HG03060 (cell line): ENCODE data around the gene ZNF343.

ENCODE experiments used
- ATAC-seq: cut with Tn5 transposase; IDR thresholded peaks from one replicate; pipeline ENCODE4 v1.9.1; 2021; ENCODE audit warnings: low read depth, moderate number of reproducible peaks; ENCODE audit not compliant: unreplicated experiment

Gene ZNF343

GRCh38 chr20:2475850-2476741 lies 32.6 kb downstream of the ZNF343 start:
- ATAC-seq, result no peak

DNA sequence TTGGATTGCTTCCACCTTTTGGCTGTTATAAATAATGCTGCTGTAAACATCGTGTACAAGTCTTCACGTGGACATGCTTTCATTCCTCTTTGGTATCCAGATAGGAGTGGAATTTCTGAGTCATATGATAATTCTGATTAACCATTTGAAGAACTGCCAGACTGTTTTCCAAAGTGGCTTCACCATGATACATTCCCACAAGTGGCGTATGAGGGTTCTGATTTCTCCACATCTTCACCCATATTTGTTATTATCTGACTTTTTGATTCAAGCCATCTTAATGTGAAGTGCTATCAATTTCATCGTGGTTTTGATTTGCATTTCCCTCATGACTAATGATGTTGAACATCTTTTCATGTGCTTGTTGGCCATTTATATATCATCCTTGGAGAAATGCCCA lies 35.2 kb downstream of the ZNF343 start:
- no peak for ATAC-seq

- peak; percentile 93 for ATAC-seq
Measured at GRCh38 chr20:2470423-2471193, 38.1 kb downstream of the ZNF343 start, which contains the start of gene SNRPB. TSS of gene SNRPB (minus strand) at chr20:2470789. CDS start at chr20:2470690, 99 bp downstream.

- no peak for ATAC-seq
Measured at GRCh38 chr20:2469991-2470422, 38.7 kb downstream of the ZNF343 start.

DNA sequence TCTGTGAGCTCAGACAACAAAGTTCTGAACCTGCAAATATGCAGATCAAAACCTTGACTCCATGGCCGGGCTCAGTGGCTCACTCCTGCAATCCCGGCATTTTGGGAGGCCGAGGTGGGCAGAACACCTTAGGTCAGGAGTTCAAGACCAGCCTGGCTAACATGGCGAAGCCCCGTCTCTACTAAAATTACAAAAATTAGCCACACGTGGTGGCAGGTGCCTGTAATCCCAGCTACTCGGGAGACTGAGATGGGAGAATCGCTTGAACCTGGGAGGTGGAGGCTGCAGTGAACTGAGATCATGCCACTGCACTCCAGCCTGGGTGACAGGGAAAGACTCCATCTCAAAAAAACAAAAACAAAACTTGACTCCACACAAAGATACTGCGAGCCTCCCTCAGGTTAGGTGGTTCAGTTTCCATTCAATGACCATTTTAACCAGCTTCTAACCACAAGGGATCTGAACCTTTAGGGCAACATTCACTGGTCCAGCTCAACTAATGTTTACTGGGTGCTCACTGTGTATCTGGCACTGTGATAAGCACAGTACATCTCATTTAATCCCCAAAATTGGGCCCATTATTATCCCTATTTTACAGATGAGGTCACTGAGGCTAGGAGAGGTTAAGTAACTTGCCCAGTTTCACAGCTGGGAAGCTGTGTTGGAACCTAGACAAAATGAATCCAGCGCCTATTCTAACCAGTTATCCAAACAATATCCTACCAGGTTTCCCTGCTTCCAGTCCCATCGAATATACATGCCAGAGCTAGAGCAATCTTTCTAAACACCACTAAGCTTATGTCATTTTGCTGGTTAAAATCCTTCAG lies 39.9 kb downstream of the ZNF343 start:
- no peak for ATAC-seq

- no peak for ATAC-seq
Measured at GRCh38 chr20:2467412-2467811, 41.3 kb downstream of the ZNF343 start.

- ATAC-seq, result no peak
Measured at GRCh38 chr20:2465100-2465499, 43.6 kb downstream of the ZNF343 start.

DNA sequence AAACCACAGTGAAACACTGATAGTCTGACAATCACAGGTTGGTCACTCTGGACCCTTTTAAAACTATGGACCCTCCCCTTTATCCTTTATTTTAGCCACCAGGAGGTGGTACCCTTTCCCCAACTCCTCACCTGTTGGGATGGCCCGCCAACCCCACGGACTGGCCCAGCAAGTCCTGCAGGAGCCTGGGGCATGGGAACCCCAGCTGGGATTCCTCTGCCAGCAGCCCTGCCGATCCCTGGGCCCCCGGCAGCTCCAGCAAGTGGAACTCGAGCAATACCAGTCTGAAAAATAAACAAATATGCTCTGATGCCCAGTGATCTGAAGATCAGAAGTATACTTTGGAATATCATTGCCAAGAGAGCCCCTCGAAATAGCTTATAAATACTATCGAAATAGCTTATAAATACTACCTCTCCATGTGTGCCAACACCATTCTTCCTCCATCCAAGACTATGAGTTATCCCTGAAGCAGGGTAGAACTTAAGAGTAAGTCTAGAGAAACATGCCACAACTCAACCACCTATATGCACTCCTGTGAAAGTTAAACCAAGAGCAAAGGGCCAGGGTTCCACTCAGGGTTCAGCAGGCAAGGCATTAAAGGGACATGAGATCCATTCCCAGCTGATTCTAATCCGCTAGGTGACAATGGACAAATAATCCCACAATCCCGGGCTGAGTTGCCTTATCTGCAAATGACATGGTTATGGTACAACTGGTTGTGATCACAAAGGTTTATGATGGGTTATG lies 44.9 kb downstream of the ZNF343 start:
- ATAC-seq, result no peak

- no peak for ATAC-seq
Measured at GRCh38 chr20:2462484-2462883, 46.2 kb downstream of the ZNF343 start.

GRCh38 chr20:2460752-2461424 lies 47.8 kb downstream of the ZNF343 start:
- ATAC-seq, result no peak

DNA sequence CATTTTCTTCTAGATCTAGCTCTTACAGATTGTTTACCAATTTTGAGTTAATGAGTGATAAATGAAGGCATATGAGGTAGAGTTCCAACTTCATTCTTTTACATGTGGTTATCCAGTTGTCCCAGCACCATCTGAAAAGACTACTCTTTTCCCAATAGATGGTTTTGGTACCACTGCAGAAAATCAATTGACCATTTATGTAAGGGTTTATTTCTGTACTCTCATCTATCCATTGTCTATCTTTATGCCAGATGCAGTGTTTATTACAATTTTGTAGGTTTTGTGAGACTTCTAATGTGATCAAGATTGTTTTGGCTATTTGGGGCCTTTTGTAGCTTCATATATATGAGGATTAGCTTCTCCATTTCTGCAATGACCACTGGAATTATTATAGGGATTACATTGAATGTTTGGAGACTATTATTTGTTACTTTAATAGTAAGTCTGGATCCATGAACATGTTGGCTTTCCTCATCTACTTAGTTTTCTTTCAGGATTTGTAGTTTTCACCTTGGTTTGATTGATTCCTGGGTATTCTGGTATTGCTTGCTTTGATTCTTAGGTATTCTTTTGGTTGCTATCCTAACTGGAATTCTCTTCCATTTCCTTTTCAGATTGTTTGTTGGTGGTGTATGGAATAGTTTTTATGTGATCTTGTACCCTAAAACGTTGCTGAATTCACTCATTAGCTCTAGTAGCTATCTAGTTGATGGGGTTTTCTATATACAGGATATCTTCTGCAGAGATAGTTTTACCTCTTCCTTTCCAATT lies 48.5 kb downstream of the ZNF343 start:
- ATAC-seq, result no peak

DNA sequence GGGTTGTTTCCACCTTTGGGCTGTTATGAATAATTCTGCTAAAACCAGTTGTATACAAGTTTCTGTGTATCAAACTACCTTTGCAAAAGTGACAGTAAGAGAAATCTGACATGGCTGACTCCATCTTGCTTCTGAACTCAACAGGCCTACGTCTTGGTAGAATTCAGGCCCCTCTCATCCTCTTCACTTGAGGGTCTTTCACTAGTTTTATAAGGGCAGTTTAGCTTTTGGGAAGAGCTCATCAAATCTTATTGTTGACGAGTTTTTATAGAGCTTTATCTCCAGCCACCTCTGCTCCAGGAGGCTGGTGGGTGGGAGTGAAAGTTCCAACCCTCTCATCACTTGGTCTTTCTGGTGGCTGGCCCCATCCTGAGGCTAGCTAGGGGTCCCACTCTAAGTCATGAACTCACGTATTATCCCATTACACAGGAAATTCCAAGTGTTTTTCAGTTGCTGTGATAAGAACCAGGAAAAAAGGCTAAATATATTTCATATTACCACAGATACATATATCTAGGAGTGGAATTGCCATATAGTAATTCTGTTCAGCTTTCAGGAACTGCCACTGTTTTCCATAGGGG lies 49.7 kb downstream of the ZNF343 start:
- no peak for ATAC-seq

DNA sequence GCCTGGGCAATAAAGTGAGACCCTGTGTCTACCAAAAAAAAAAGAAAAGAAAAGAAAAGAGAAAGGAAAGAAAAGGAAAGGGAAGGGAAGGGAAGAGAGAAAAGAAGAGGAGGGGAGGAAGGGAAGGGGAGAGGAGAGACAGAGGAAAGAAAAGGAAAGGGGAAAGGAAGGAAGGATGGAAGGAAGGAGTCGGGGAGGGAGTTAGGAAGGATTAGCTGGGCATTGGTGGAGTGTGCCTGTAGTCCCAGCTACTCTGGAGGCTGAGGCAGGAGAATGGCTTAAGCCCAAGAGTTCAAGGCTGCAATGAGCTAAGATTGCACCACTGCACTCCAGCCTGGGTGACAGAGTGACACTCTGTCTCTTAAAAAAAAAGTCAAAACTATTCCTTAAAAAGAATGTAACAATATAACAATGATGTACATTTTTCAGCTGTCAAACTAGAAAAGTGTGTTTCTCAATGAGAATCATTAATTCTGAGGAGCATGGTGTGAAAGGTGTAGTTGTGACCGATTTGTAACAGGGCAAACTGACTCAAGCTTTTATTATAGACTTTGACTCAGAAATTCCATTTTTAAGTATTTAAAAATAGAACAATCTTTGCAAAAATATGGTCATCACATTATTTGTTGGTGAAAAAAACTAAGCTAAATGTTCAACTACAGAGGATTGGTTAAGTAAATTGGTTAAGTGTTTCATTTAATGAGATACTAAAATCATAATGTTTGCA lies 52.8 kb downstream of the ZNF343 start:
- no peak for ATAC-seq

DNA sequence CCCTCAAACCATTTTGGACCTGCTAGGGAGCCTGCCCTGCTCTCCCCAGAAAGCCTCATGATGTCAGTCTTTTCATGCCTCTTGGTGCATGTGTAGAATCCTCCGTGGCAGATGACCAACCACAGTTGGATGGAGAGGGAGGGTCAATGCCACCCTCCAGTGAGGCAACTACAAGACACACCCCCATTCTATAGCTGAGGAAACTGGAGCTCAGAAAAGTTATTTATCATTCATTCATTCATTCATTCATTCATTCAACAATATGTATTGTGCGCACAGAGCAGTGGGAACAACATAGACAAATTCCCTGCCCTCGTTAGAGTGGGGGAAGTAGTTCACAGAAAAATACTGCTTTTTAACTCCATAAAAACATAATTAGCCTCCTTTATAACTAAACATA lies 54.9 kb downstream of the ZNF343 start:
- no peak for ATAC-seq

DNA sequence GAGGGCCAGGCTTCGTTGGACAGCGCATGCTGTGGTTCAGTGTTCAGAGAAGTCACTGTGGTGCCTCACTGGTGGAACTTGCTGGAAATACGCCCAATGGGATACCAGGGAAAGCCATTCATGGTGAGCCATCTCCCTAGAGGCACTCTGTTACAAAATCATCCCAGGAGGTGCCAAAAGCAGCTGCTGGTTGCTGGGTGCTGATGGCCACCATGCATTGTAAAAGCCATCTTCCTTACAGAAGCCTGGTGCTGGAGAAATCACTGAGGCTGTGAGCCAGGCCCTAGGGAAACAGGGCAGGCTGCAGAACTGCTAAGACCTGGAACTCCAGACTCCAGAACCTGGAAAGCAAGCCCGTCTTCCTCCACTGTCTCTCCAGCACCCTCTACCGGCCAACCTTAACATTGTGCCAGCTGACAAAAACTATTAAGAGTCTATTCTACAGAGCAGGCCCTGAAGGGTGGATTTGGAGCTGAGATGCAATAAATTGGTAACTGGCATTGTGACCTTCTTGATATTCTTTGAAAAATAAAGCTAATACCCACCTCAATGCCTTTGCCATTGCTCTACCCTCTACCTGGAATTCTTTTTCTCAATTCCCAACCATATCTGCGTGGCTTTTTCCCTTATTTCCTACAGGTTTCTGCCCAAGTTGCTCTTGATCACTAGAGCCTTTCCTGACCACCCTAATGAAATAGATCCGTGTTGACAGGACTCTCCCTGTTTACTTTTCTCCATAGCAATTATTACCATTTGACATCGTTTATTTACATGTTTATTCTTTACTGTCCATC lies 56.6 kb downstream of the ZNF343 start:
- no peak for ATAC-seq

DNA sequence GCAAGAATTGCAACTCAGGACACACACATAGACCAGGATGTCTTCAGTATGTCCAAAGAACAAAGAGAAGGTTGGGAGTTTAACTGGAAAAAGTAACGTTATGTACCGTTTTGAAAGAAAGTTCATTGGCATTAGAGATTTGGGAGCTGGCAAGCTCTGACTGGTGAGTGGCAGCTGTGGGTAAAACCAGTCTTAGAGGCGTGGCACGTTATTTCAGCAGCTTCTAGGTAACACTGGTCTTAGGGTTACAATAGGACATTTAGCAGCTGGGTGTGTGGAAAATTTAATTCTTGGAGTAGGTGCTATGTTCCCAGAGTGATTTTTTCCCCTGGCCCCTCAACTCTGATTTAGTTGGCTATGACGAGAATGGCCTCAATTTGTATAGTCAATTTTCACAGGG lies 57.3 kb downstream of the ZNF343 start:
- ATAC-seq, result no peak

DNA sequence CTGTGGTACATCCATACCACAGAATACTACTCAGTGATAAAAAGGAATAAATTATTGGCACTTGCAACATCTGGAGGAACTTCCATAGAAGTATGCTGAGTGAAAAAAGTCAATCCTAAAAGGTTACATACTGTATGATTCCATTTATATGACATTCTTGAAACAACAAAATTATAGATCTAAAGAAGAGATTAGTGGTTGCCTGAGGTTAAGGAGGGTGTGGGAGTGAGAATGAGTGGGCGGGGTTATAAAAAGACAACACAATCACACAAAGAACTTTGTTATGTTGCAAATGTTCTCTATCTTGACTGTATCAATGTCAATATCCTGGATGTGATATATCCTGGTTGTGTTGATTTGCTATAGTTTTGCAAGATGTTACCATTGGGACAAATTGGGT lies 59.3 kb downstream of the ZNF343 start:
- ATAC-seq, result no peak
